ENCODE measurements around the gene MCTP2. TPM values are rescaled to one million over a fixed set of nuclear protein-coding genes. Genes with fewer than 3 reads are reported as not detected.

MCTP2 gene
- total RNA-seq, 4 donors from 2014 or later: 0.13 to 2.0 (median 0.43) TPM

DNA sequence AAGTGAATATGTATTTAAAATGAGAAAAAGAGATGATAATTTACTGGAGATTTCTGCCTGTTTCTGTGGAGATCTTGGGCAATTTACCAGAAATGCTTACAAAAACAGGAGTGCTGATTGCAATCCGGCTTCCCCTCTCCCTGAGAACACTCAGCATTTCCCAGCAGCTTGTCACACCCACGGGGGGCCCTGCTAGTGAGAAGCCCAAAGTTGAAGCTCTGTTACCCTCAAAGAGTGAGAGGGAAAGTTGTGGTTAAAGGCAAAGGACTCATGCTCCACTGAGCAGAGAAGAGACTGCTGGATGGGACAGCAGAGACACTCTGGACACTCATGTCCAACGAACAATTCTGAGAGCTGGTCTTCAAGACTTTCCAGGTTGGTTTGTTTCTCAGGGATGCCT lies 2.9 kb downstream of the MCTP2 start:
- Histone ChIP-seq H3K4me1 (peaks cover 4 to 9% of the 10 kb centered on the region in 2 donors), H3K27ac (no peak overlapping the region), H3K27me3 (peaks cover 0 to 18% (median 12%) of the 10 kb centered on the region in 3 donors), H3K36me3 (no peaks in the 10 kb centered on the region), H3K4me3 (no peak overlapping the region), H3K9me3 (no peaks in the 10 kb centered on the region)
- intact Hi-C loops (cut with DNase I; ENCODE audit: low total_unique reads): no loop called here
- ATAC-seq (no peak), DNase-seq (no peak)
- no peak for TF ChIP-seq POLR2A (IDR thresholded peaks at IDR 0.05)
- TF ChIP-seq, protein P1, sequence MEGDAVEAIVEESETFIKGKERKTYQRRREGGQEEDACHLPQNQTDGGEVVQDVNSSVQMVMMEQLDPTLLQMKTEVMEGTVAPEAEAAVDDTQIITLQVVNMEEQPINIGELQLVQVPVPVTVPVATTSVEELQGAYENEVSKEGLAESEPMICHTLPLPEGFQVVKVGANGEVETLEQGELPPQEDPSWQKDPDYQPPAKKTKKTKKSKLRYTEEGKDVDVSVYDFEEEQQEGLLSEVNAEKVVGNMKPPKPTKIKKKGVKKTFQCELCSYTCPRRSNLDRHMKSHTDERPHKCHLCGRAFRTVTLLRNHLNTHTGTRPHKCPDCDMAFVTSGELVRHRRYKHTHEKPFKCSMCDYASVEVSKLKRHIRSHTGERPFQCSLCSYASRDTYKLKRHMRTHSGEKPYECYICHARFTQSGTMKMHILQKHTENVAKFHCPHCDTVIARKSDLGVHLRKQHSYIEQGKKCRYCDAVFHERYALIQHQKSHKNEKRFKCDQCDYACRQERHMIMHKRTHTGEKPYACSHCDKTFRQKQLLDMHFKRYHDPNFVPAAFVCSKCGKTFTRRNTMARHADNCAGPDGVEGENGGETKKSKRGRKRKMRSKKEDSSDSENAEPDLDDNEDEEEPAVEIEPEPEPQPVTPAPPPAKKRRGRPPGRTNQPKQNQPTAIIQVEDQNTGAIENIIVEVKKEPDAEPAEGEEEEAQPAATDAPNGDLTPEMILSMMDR (IDR thresholded peaks at IDR 0.05 in 4 of 5, conservative IDR thresholded peaks at IDR 0.05 in 1 of 5): no peak
- in situ Hi-C loops (cut with MboI; ENCODE audit: low sequenced_read_pairs in 4 of 4): no loop called here

DNA sequence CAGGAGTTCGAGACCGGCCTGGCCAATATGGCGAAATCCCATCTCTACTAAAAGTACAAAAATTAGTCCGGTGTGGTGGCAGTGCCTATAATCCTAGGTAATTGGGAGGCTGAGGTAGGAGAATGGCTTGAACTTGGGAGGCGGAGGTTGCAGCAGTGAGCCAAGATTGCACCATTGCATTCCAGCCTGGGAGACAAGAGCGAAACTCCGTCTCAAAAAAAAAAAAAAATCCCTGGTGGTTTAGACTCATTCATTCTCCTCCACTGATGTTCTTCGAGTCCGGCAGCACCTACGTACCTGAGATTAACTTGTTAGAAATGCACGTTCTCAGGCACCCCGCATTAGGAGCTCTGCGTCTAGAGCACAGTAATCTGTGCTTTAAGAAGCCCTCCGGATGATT lies 3.7 kb downstream of the MCTP2 start:
- H3K9me3 ChIP-seq: no peaks in the 10 kb centered on the region
- H3K4me1 ChIP-seq: peaks cover 4 to 9% of the 10 kb centered on the region in 2 donors
- intact Hi-C loops (cut with DNase I; ENCODE audit: low total_unique reads) (no loop called here), in situ Hi-C loops (cut with MboI; ENCODE audit: low sequenced_read_pairs in 4 of 4) (no loop called here)
- no peak for TF ChIP-seq POLR2A (IDR thresholded peaks at IDR 0.05)
- TF ChIP-seq, protein P1 (IDR thresholded peaks at IDR 0.05 in 4 of 5, conservative IDR thresholded peaks at IDR 0.05 in 1 of 5): no peak
- ATAC-seq: no peak
- H3K27ac ChIP-seq: no peak overlapping the region
- H3K4me3 ChIP-seq: no peak overlapping the region
- no peaks in the 10 kb centered on the region for H3K36me3 ChIP-seq
- peaks cover 0 to 11% (median 11%) of the 10 kb centered on the region in 3 donors for H3K27me3 ChIP-seq
- DNase-seq: no peak

DNA sequence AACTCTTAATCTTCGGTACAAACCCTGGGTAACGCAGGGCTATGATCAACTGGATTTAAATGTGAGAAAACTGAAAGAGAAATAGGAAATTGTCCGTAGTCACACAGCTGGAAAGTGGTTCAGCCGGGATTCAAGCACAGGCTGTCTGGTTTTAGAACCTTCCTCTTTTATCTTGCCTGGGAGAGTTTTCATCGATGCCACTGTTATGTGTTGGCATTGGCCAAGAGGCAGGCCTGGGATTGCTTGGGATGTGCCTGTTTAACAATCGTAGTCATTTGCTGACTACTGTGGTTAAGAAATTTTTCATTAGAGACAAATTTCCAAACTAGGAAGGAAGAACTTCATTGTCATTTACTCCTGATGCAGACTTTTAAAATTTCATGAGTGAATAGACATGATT lies 4.3 kb downstream of the MCTP2 start:
- no peak overlapping the region for H3K27ac ChIP-seq
- DNase-seq (no peak), ATAC-seq (no peak)
- peaks cover 4 to 6% of the 10 kb centered on the region in 2 donors for H3K4me1 ChIP-seq
- intact Hi-C loops (cut with DNase I; ENCODE audit: low total_unique reads) (no loop called here), in situ Hi-C loops (cut with MboI; ENCODE audit: low sequenced_read_pairs in 4 of 4) (no loop called here)
- peaks cover 0 to 7% (median 5%) of the 10 kb centered on the region in 3 donors for H3K27me3 ChIP-seq
- H3K9me3 ChIP-seq: no peaks in the 10 kb centered on the region
- TF ChIP-seq, protein P1 (IDR thresholded peaks at IDR 0.05 in 4 of 5, conservative IDR thresholded peaks at IDR 0.05 in 1 of 5): no peak
- no peak for TF ChIP-seq POLR2A (IDR thresholded peaks at IDR 0.05)
- H3K36me3 ChIP-seq: no peaks in the 10 kb centered on the region
- no peak overlapping the region for H3K4me3 ChIP-seq

DNA sequence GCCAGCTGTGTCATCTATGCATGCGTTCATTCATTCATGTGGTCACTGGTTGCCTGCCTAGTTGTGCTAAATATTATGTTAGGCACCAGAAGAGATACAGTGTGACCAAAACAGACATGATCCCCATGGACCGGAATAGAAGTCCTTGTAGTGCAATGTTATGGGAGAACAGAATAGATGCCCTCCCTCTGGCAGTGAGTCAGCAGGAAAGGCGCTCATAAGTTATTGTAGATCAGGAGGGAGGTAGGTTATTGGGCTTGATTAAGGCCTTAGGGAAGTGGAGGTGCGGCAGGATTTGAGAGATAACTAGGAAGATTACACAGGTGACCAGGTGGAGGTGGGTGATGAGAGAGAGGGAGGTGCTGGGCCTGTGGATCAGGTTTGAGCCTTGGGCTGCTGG lies 5.2 kb downstream of the MCTP2 start:
- no peak for DNase-seq
- in situ Hi-C loops (cut with MboI; ENCODE audit: low sequenced_read_pairs in 4 of 4): no loop called here
- Histone ChIP-seq H3K27me3 (peaks cover 0 to under 1% (median 0%) of the 10 kb centered on the region in 3 donors), H3K4me1 (peaks cover 0 to 3% of the 10 kb centered on the region in 2 donors), H3K27ac (no peak overlapping the region), H3K36me3 (no peaks in the 10 kb centered on the region), H3K9me3 (no peaks in the 10 kb centered on the region), H3K4me3 (no peak overlapping the region)
- intact Hi-C loops (cut with DNase I; ENCODE audit: low total_unique reads): no loop called here
- no peak for TF ChIP-seq POLR2A (IDR thresholded peaks at IDR 0.05)
- TF ChIP-seq, protein P1 (IDR thresholded peaks at IDR 0.05 in 4 of 5, conservative IDR thresholded peaks at IDR 0.05 in 1 of 5): no peak
- ATAC-seq: no peak

DNA sequence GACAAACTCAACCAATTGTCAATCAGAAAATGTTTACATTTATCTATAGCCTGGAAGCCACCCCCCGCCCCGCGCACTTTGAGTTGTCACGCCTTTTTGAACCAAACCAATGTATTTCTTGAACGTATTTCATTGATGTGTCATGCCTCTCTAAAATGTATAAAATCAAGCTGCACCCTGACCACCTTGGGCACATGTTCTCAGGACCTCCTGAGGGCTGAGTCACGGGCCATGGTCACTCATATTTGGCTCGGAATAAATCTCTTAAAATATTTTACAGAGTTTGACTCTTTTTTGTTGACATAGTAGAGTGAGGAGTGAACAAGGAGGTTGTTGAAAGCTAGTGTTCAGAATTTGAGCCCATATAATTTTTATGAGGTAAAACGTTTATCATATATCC lies 6.5 kb downstream of the MCTP2 start:
- no peaks in the 10 kb centered on the region for H3K36me3 ChIP-seq
- H3K27ac ChIP-seq: no peak overlapping the region
- no peak for DNase-seq
- H3K4me3 ChIP-seq: no peak overlapping the region
- intact Hi-C loops (cut with DNase I; ENCODE audit: low total_unique reads): no loop called here
- H3K27me3 ChIP-seq: no peaks in the 10 kb centered on the region
- TF ChIP-seq POLR2A (IDR thresholded peaks at IDR 0.05): no peak
- TF ChIP-seq, protein P1 (IDR thresholded peaks at IDR 0.05 in 4 of 5, conservative IDR thresholded peaks at IDR 0.05 in 1 of 5): no peak
- no peaks in the 10 kb centered on the region for H3K4me1 ChIP-seq
- in situ Hi-C loops (cut with MboI; ENCODE audit: low sequenced_read_pairs in 4 of 4): no loop called here
- no peaks in the 10 kb centered on the region for H3K9me3 ChIP-seq
- no peak for ATAC-seq

All from gastrocnemius medialis (tissue), 4 donors.